ENCODE measurements around the gene HYCC1. TPM values are rescaled to one million over a fixed set of nuclear protein-coding genes. Genes with fewer than 3 reads are reported as not detected.

Gene HYCC1
- total RNA-seq, 1 experiment from 2014 or later: 48.9 TPM

DNA sequence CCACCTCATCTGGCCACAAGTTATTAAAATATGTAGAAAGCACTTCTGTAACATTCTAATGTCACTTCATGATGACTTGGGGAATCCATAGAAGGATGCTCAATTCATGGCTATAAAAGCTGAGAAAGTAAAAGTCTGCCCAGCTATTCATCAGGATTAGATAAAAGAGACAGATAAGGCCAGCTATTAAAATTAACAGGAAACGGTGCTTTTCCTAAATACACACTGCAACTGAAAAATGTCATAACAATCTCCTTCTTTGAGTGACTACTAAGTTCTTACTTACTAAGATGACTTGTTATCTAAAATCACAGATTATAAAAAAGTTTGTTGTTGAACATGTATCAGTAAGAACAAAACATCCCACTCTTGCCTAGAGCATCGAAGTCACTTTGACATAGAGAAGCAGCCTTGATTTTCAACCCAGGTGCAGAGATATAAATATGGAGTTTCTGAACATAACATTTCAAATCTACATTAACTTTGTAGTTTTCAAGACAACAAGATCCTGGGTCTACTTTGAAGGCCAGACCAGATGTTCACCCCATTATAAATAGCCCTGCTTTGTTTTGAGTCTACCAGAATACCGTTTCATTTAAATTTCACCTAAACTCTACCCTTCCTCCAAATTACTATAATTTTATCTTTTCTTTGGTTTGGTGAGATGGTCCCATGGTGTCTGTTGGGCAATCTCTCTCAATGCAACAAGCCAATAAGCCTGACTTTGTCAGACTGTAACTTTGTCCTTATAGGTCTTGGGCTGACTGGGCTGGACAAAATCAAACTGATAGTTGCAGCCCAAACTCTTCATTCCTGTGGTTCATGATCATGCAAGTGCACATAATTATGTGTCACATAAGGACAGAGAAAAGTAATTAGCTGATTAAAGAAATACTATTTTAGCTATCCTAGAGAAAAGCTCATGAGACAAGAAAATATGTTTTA is 24.0 kb downstream of the HYCC1 start:
- Mint-ChIP-seq H3K27ac (ENCODE audit: low read depth, unreplicated experiment) (peak overlapping the region; percentile 14), H3K36me3 (ENCODE audit: insufficient read depth, unreplicated experiment) (peaks cover 5% of the 10 kb centered on the region), H3K4me1 (ENCODE audit: insufficient read depth, unreplicated experiment) (peaks cover 8% of the 10 kb centered on the region), H3K27me3 (ENCODE audit: insufficient read depth, unreplicated experiment) (no peaks in the 10 kb centered on the region), H3K9me3 (ENCODE audit: unreplicated experiment) (no peaks in the 10 kb centered on the region), H3K4me3 (ENCODE audit: unreplicated experiment) (no peak overlapping the region)
- no peak for TF ChIP-seq CTCF (IDR thresholded peaks at IDR 0.05; ENCODE audit: unreplicated experiment)
- BruUV-seq (replicated peaks): TSS peak; percentile 20
- ChIA-PET POLR2A (interaction anchor here (1.6 to 1.7 kb wide), 2 partner anchors 9 to 22 kb away, joined by 6 read pairs; no protein-coding TSS in a partner anchor), CTCF (interaction anchor here (0.5 to 1.2 kb wide), 5 partner anchors 7 to 289 kb away, joined by 3 read pairs; partner anchors contain the start of gene TOMM7)
- intact Hi-C loops (cut with micrococcal nuclease): no loop called here
- DNase-seq (ENCODE audit: unreplicated experiment): no peak

DNA sequence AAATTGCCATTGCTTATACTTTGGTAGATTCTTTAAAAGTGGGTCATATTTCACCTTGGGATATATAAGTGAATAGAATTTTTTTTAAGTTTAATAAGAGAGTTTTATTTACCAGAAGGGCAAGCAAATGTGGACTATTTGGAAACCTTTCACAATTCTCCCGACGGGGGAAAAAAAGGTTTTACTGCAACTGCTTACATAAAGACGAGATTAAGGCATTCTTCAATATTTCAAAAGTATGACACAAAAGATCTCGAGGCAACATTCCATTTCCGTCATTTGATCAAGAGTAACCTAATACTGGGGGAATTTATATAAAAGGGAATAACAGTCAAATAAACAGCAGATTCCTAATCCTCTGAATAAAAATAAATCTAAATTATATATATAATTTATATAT is 28.5 kb downstream of the HYCC1 start:
- no peak overlapping the region for H3K27ac Mint-ChIP-seq (ENCODE audit: low read depth, unreplicated experiment)
- peaks cover 12% of the 10 kb centered on the region for H3K4me1 Mint-ChIP-seq (ENCODE audit: insufficient read depth, unreplicated experiment)
- no peaks in the 10 kb centered on the region for H3K9me3 Mint-ChIP-seq (ENCODE audit: unreplicated experiment)
- ChIA-PET CTCF (interaction anchor here (1.1 kb wide), 1 partner anchor 70 kb away, joined by 5 read pairs; no protein-coding TSS in a partner anchor), POLR2A (interaction anchor here (0.7 kb wide), 1 partner anchor 115 kb away, joined by 3 read pairs; no protein-coding TSS in a partner anchor)
- DNase-seq (ENCODE audit: unreplicated experiment): no peak
- peaks cover 16% of the 10 kb centered on the region for H3K36me3 Mint-ChIP-seq (ENCODE audit: insufficient read depth, unreplicated experiment)
- no peak overlapping the region for H3K4me3 Mint-ChIP-seq (ENCODE audit: unreplicated experiment)
- no TSS peak for BruUV-seq (replicated peaks)
- TF ChIP-seq CTCF (IDR thresholded peaks at IDR 0.05; ENCODE audit: unreplicated experiment): no peak
- intact Hi-C loops (cut with micrococcal nuclease): no loop called here
- no peaks in the 10 kb centered on the region for H3K27me3 Mint-ChIP-seq (ENCODE audit: insufficient read depth, unreplicated experiment)

GRCh38 chr7:22983257-22983855 is 30.6 kb downstream of the HYCC1 start:
- Mint-ChIP-seq H3K4me1 (ENCODE audit: insufficient read depth, unreplicated experiment) (peaks cover 27% of the 10 kb centered on the region), H3K27me3 (ENCODE audit: insufficient read depth, unreplicated experiment) (no peaks in the 10 kb centered on the region), H3K27ac (ENCODE audit: low read depth, unreplicated experiment) (no peak overlapping the region), H3K36me3 (ENCODE audit: insufficient read depth, unreplicated experiment) (peaks cover 11% of the 10 kb centered on the region), H3K9me3 (ENCODE audit: unreplicated experiment) (no peaks in the 10 kb centered on the region), H3K4me3 (ENCODE audit: unreplicated experiment) (no peak overlapping the region)
- TF ChIP-seq CTCF (IDR thresholded peaks at IDR 0.05; ENCODE audit: unreplicated experiment): no peak
- no peak for DNase-seq (ENCODE audit: unreplicated experiment)
- ChIA-PET POLR2A (no interaction called here), CTCF (no interaction called here)
- BruUV-seq (replicated peaks): no TSS peak
- intact Hi-C loops (cut with micrococcal nuclease): no loop called here

GRCh38 chr7:22980422-22980821 is 33.5 kb downstream of the HYCC1 start:
- TF ChIP-seq CTCF (IDR thresholded peaks at IDR 0.05; ENCODE audit: unreplicated experiment): no peak
- no TSS peak for BruUV-seq (replicated peaks)
- CTCF ChIA-PET: interaction anchor here (0.6 to 0.7 kb wide), 2 partner anchors 14 to 124 kb away, joined by 3 read pairs; no protein-coding TSS in a partner anchor

More at GRCh38 chr7:22980422-22980821, 33.5 kb downstream of the HYCC1 start:
- Mint-ChIP-seq H3K36me3 (ENCODE audit: insufficient read depth, unreplicated experiment) (peaks cover 20% of the 10 kb centered on the region), H3K27me3 (ENCODE audit: insufficient read depth, unreplicated experiment) (no peaks in the 10 kb centered on the region), H3K4me1 (ENCODE audit: insufficient read depth, unreplicated experiment) (peaks cover 32% of the 10 kb centered on the region), H3K27ac (ENCODE audit: low read depth, unreplicated experiment) (peak overlapping the region; percentile 87), H3K4me3 (ENCODE audit: unreplicated experiment) (no peak overlapping the region), H3K9me3 (ENCODE audit: unreplicated experiment) (no peaks in the 10 kb centered on the region)
- POLR2A ChIA-PET: interaction anchor here (0.7 to 1.7 kb wide), 4 partner anchors 10 to 47 kb away, joined by 3 to 7 read pairs (median 4); no protein-coding TSS in a partner anchor
- intact Hi-C loops (cut with micrococcal nuclease): no loop called here
- DNase-seq (ENCODE audit: unreplicated experiment): peak; percentile 42
